Colonic mucosa (tissue), 4 donors: ENCODE data around the gene MAGEA9. TPM values are rescaled to one million over a fixed set of nuclear protein-coding genes. Genes with fewer than 3 reads are reported as not detected.
"Not testable (repeated sequence)": the region's sequence is repeated elsewhere in the genome, so short reads cannot be mapped to it uniquely, and the experiment has no call there.

Source experiments
- DNase-seq: peaks from one replicate; pipeline ENCODE4 v3.0.0-alpha.2; 2020
- H3K27ac ChIP-seq: fragments of 200-600 bp; one replicate; pipeline ENCODE4 v1.8.0; 2021
- H3K27me3 ChIP-seq: fragments of 200-600 bp; one replicate; pipeline ENCODE4 v1.8.0; 2021
- H3K36me3 ChIP-seq: fragments of 200-600 bp; one replicate; pipeline ENCODE4 v1.8.0; 2021
- H3K4me1 ChIP-seq: fragments of 200-600 bp; one replicate; pipeline ENCODE4 v1.8.0; 2021; ENCODE audit warnings: mild to moderate bottlenecking
- H3K4me3 ChIP-seq: fragments of 200-600 bp; one replicate; pipeline ENCODE4 v1.8.0; 2021
- H3K9ac ChIP-seq, 2 donors: one replicate each; pipeline ENCODE4 v1.7.0; 2013; ENCODE audit warnings: control low read depth in 2 of 2, low read depth in 2 of 2, low read length in 2 of 2
- H3K9me3 ChIP-seq: fragments of 200-600 bp; one replicate; pipeline ENCODE4 v1.8.0; 2021
- CTCF ChIP-seq: fragments of 200-600 bp; IDR thresholded peaks from one replicate; pipeline ENCODE4 v1.8.0; 2022; ENCODE audit warnings: antibody characterized with exemption, mild to moderate bottlenecking
- intact Hi-C: fragments of 100-400 bp; cut with DNase I; formaldehyde crosslinking; loops from one replicate; pipeline ENCODE4 v1.14.1; 2022
- total RNA-seq, 2 donors: library from RNA; stranded (reverse); fragmentation: NEBNext Ultra II Directional in 1 of 2; extraction: Animal tissue kit (Norgen Biotek cat#: 25700) in 1 of 2; gene quantifications; one replicate each; pipeline ENCODE4 v1.2.1, GENCODE V29; 2021
- donor health status: healthy.
- donor health status: DM: no; HTN: no; CAD: no.
- donor health status: DM: no; HTN: no; CAD: no.

Gene MAGEA9
- total RNA-seq, 2 donors from 2014 or later = not detected

GRCh38 chrX:149760965-149761364 lies 20.8 kb upstream of the MAGEA9 start:
- intact Hi-C loops = no loop called here

DNA sequence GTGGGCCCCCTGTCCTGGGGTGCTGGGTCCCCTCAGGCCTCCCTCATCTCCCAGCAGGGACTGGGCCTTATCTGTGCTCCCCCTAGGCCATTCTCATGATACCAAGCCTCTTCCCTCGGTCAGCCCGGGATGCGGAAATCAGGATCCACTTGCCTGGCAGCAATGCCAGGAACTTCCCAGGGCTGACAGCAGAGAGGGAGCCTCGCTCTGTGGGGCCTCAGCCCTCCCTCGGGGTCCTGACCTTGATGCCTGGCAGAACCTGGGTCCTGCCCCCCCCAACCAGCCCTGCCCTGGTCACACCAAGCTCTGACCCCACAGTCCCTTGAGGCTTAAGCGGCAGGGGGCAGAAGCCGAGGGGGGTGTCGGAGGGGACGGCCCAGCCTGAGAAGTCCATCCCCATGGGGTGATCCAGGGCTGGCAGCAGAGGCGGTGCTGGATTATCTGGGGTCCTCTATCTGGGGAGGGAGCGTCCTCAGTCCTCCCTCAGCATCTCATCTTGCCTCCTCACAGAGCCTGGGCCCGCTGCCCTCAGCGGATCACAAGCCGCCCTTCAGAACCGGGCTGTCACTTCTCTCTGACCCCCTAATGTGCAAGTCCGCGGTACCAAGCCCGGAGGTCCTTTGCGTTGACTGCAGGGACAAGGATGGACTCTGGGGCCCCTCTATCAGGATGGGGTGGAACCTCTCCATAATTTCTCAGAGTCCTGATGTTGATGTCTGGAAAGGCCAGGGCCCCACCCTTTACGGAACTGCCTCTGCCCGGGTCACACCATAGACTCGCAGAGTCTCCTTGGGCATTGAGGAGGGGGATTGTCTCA lies 19.7 kb upstream of the MAGEA9 start:
- H3K9me3 ChIP-seq, H3K9ac ChIP-seq, H3K36me3 ChIP-seq, intact Hi-C loops, H3K27ac ChIP-seq, H3K4me1 ChIP-seq, H3K4me3 ChIP-seq, H3K27me3 ChIP-seq: not testable (repeated sequence)
- peak; percentile 8 for DNase-seq

More at GRCh38 chrX:149760965-149761364, 20.8 kb upstream of the MAGEA9 start:
- H3K36me3 ChIP-seq = no peaks in the 10 kb centered on the region
- no peak overlapping the region for H3K4me3 ChIP-seq
- no peak for TF ChIP-seq CTCF
- no peaks in the 10 kb centered on the region for H3K9me3 ChIP-seq
- no peak for DNase-seq
- H3K27me3 ChIP-seq = no peaks in the 10 kb centered on the region
- no peaks in the 10 kb centered on the region for H3K4me1 ChIP-seq
- H3K9ac ChIP-seq = no peak overlapping the region
- no peak overlapping the region for H3K27ac ChIP-seq

DNA sequence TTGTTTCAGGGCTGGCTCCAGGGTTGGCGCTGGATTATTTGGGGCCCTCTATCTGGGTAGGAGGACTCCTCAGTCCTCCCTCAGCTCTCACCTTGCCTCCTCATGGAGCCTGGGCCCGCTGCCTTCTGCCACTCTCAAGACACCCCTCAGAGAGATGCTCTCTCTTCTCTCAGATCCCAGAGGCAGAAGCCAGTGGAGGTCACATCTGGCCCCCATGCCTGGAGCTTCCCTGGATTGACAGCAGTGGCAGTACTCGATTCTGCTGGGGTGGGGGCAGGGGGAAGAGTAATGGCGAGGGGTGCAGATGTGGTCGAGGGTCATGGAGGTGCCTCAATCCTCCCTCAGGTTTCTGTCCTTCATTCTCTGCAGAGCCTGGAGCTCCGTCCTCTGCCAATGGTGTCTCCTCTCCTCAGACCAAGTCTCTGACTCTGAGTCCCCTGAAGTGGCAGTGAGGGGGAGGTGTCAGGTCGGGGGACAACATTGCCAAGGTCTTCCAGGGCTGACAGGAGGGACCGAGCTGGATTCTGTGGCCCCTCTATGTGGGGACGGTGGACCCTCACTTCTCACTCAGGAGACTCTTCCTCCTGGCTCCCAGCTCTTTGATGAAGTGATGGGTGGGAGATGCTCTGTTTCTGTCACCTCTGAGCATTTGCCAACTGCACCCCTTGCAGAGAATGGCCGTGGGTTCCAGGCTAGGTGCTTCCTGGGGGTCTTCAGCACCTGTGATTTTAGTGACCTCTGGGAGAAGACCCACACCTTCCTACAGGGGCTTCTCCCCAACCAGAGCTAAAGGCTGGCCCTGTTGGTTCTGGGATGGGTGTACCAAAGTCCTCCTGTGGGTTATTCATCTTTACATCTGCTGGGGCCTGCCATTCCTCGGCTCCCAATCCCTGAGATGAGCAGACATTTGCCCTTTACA lies 18.8 kb upstream of the MAGEA9 start:
- Histone ChIP-seq H3K27ac (no peak overlapping the region), H3K4me3 (no peak overlapping the region), H3K36me3 (no peaks in the 10 kb centered on the region), H3K27me3 (no peaks in the 10 kb centered on the region), H3K9me3 (no peaks in the 10 kb centered on the region), H3K9ac (no peak overlapping the region), H3K4me1 (no peaks in the 10 kb centered on the region)
- intact Hi-C loops = no loop called here
- TF ChIP-seq CTCF = no peak
- DNase-seq = peak; percentile 10

GRCh38 chrX:149770344-149770743 lies 11.4 kb upstream of the MAGEA9 start:
- H3K4me3 ChIP-seq, DNase-seq, intact Hi-C loops, H3K4me1 ChIP-seq, H3K27me3 ChIP-seq, H3K9me3 ChIP-seq, H3K36me3 ChIP-seq, H3K9ac ChIP-seq, H3K27ac ChIP-seq: not testable (repeated sequence)

- H3K4me1 ChIP-seq, H3K27ac ChIP-seq, H3K4me3 ChIP-seq, H3K27me3 ChIP-seq, H3K9me3 ChIP-seq, intact Hi-C loops, H3K36me3 ChIP-seq, H3K9ac ChIP-seq, DNase-seq: not testable (repeated sequence)
Observed at GRCh38 chrX:149773026-149773425, 8.7 kb upstream of the MAGEA9 start.

- H3K36me3 ChIP-seq, H3K9me3 ChIP-seq, H3K9ac ChIP-seq, H3K27me3 ChIP-seq, DNase-seq, H3K4me1 ChIP-seq, intact Hi-C loops, H3K4me3 ChIP-seq, H3K27ac ChIP-seq: not testable (repeated sequence)
Observed at GRCh38 chrX:149773768-149774167, 8.0 kb upstream of the MAGEA9 start, which contains the start of gene HSFX1. Gene HSFX1, plus strand, starts transcription at chrX:149774068. Its CDS starts 614 bp downstream, at chrX:149774682.

GRCh38 chrX:149777999-149778398 lies 3.7 kb upstream of the MAGEA9 start:
- intact Hi-C loops, H3K9me3 ChIP-seq, DNase-seq: not testable (repeated sequence)

GRCh38 chrX:149795531-149795930 lies 13.8 kb downstream of the MAGEA9 start:
- DNase-seq, H3K9me3 ChIP-seq, H3K9ac ChIP-seq, H3K4me3 ChIP-seq, H3K27ac ChIP-seq, H3K27me3 ChIP-seq, intact Hi-C loops, H3K4me1 ChIP-seq, H3K36me3 ChIP-seq: not testable (repeated sequence)

More at GRCh38 chrX:149777999-149778398, 3.7 kb upstream of the MAGEA9 start:
- H3K4me3 ChIP-seq, H3K36me3 ChIP-seq, H3K9ac ChIP-seq, H3K27ac ChIP-seq, H3K27me3 ChIP-seq, H3K4me1 ChIP-seq: not testable (repeated sequence)
